Esophagus muscularis mucosa (tissue), 4 donors: ENCODE results near the gene PAQR8. TPM values are rescaled to one million over a fixed set of nuclear protein-coding genes. Genes with fewer than 3 reads are reported as not detected.
A peak's percentile ranks its signal among the peaks of the same experiment; 100 is the strongest.

ENCODE experiments used
- DNase-seq: peaks from one replicate; pipeline ENCODE4 v3.0.0-alpha.2; 2017; ENCODE audit errors: extremely low spot score
- H3K27ac ChIP-seq, 4 donors: fragments of 200-600 bp; sonication (generic); replicated peaks in 1 of 4; 1 replicate in 3 of 4; 2 replicates in 1 of 4; pipeline ENCODE4 v1.5.1; 2016 to 2019; ENCODE audit warnings: mild to moderate bottlenecking in 1 of 4
- H3K27me3 ChIP-seq, 4 donors: fragments of 200-600 bp; sonication (generic); one replicate each; pipeline versions ENCODE4 v1.5.1 to v1.6.0; 2016 to 2019
- H3K36me3 ChIP-seq, 4 donors: fragments of 200-600 bp; sonication (generic); one replicate each; pipeline ENCODE4 v1.5.1; 2016 to 2019
- H3K4me1 ChIP-seq, 4 donors: fragments of 200-600 bp; sonication (generic); one replicate each; pipeline ENCODE4 v1.5.1; 2016 to 2019
- H3K4me3 ChIP-seq, 4 donors: fragments of 200-600 bp; sonication (generic); 1 replicate in 2 of 4; 2 replicates in 2 of 4; pipeline ENCODE4 v1.5.1; 2016 to 2019; ENCODE audit warnings: mild to moderate bottlenecking in 4 of 4, moderate library complexity in 1 of 4
- H3K9me3 ChIP-seq, 4 donors: fragments of 200-600 bp; sonication (generic); 1 replicate in 3 of 4; 2 replicates in 1 of 4; pipeline ENCODE4 v1.5.1; 2016 to 2019
- CTCF ChIP-seq, 3 experiments: fragments of 200-600 bp in 2 of 3; fragments of 450-650 bp in 1 of 3; sonication (generic) in 2 of 3; IDR thresholded peaks; one replicate each; pipeline ENCODE4 v1.5.1; 2017 to 2019; ENCODE audit warnings: antibody characterized with exemption in 3 of 3, mild to moderate bottlenecking in 2 of 3, moderate library complexity in 1 of 3
- EP300 ChIP-seq: sonication (generic); formaldehyde crosslinking; IDR thresholded peaks from one replicate; pipeline ENCODE4 v1.6.1; 2017; ENCODE audit warnings: antibody characterized with exemption
- POLR2A ChIP-seq: fragments of 450-650 bp; IDR thresholded peaks from one replicate; pipeline ENCODE4 v1.6.1; 2017; ENCODE audit warnings: antibody characterized with exemption, moderate library complexity, mild to moderate bottlenecking, low read depth
- POLR2AphosphoS5 ChIP-seq, 2 donors: sonication (generic); formaldehyde crosslinking; IDR thresholded peaks; one replicate each; pipeline ENCODE4 v1.6.1; 2017; ENCODE audit warnings: antibody characterized with exemption in 2 of 2
- WGBS: methylation state at CpG from one replicate; pipeline ENCODE4 v1.1.5; 2018; 5-methylcytosine and 5-hydroxymethylcytosine counted together
- intact Hi-C: fragments of 100-400 bp; cut with DNase I; formaldehyde crosslinking; loops from one replicate; pipeline ENCODE4 v1.15.1; 2023
- total RNA-seq, 4 donors: library from RNA; depleted of rRNA; stranded (reverse); fragments of >200 nt; gene quantifications; one replicate each; pipeline versions ENCODE4 v1.1.0 to v1.2.1, GENCODE V29; 2016

PAQR8 gene
- 10 to 100 TPM; 11.1 to 32.5 (median 14.2) TPM for total RNA-seq

GRCh38 chr6:52361945-52362442 lies at the start of gene PAQR8:
PAQR8 (plus strand) TSS chr6:52362151; CDS start chr6:52403214, 41,063 bp downstream.
- Histone ChIP-seq H3K27me3 (no peaks in the 10 kb centered on the region), H3K9me3 (no peaks in the 10 kb centered on the region), H3K4me1 (peaks cover 16 to 71% (median 70%) of the 10 kb centered on the region in 4 donors), H3K4me3 (peak within 1 kb of the TSS; percentile 84 to 100 (median 89)), H3K36me3 (no peaks in the 10 kb centered on the region), H3K27ac (peak within 1 kb of the TSS; percentile 82 to 88 (median 86))
- 0% methylated on average over 25 of the region's 69 CpGs for WGBS
- DNase-seq, result no peak
- intact Hi-C loops, result loop anchor here (5.0 to 10.0 kb wide), 3 partner anchors 35 to 77 kb away; partner anchors contain the start of gene MCM3
- peak in 2 of 3 experiments; percentile 2 to 20 for TF ChIP-seq CTCF (IDR thresholded peaks at IDR 0.05)
- TF ChIP-seq EP300, result no peak
- peak; percentile 49 to 63 for TF ChIP-seq POLR2AphosphoS5 (IDR thresholded peaks at IDR 0.05)
- no peak for TF ChIP-seq POLR2A

- WGBS, result 81% methylated on average over 2 of the region's 2 CpGs
- Histone ChIP-seq H3K36me3 (no peaks in the 10 kb centered on the region), H3K4me3 (no peak overlapping the region), H3K27me3 (no peaks in the 10 kb centered on the region), H3K27ac (no peak overlapping the region), H3K4me1 (peaks cover 0 to 10% (median 3%) of the 10 kb centered on the region in 4 donors), H3K9me3 (no peaks in the 10 kb centered on the region)
- TF ChIP-seq CTCF (IDR thresholded peaks at IDR 0.05) (no peak), POLR2A (no peak), EP300 (no peak), POLR2AphosphoS5 (IDR thresholded peaks at IDR 0.05) (no peak)
- DNase-seq, result no peak
- intact Hi-C loops, result no loop called here
Observed at GRCh38 chr6:52312461-52312860, 49.5 kb upstream of the PAQR8 start.

GRCh38 chr6:52314752-52315151 lies 47.2 kb upstream of the PAQR8 start:
- H3K9me3 ChIP-seq, result no peaks in the 10 kb centered on the region
- DNase-seq, result no peak
- peaks cover 0 to 15% (median 9%) of the 10 kb centered on the region in 4 donors for H3K4me1 ChIP-seq
- H3K36me3 ChIP-seq, result no peaks in the 10 kb centered on the region
- 93% methylated on average over 2 of the region's 2 CpGs for WGBS
- TF ChIP-seq POLR2A, result no peak
- TF ChIP-seq EP300, result no peak
- no peak for TF ChIP-seq POLR2AphosphoS5 (IDR thresholded peaks at IDR 0.05)
- no peak for TF ChIP-seq CTCF (IDR thresholded peaks at IDR 0.05)
- no peak overlapping the region for H3K27ac ChIP-seq
- intact Hi-C loops, result no loop called here
- no peak overlapping the region for H3K4me3 ChIP-seq
- no peaks in the 10 kb centered on the region for H3K27me3 ChIP-seq

GRCh38 chr6:52317211-52317610 lies 44.7 kb upstream of the PAQR8 start:
- Histone ChIP-seq H3K4me1 (peaks cover 0 to 15% (median 9%) of the 10 kb centered on the region in 4 donors), H3K36me3 (no peaks in the 10 kb centered on the region), H3K27ac (no peak overlapping the region), H3K27me3 (no peaks in the 10 kb centered on the region), H3K9me3 (no peaks in the 10 kb centered on the region), H3K4me3 (no peak overlapping the region)
- TF ChIP-seq EP300, result no peak
- TF ChIP-seq POLR2AphosphoS5 (IDR thresholded peaks at IDR 0.05), result no peak
- TF ChIP-seq POLR2A, result no peak
- no peak for TF ChIP-seq CTCF (IDR thresholded peaks at IDR 0.05)
- 77% methylated on average over 1 of the region's 1 CpG for WGBS
- no peak for DNase-seq
- intact Hi-C loops, result no loop called here
